Measurements from ENCODE around the gene TNK2. TPM values are rescaled to one million over a fixed set of nuclear protein-coding genes. Genes with fewer than 3 reads are reported as not detected.

Gene TNK2
- total RNA-seq, 4 donors from 2014 or later = 6.1 to 81.2 (median 24.4) TPM

GRCh38 chr3:195893044-195893395 lies 15.3 kb downstream of the TNK2 start:
- no peaks in the 10 kb centered on the region for H3K27me3 ChIP-seq
- intact Hi-C loops (cut with DNase I; ENCODE audit: low total_unique reads) = no loop called here
- no peak overlapping the region for H3K4me3 ChIP-seq
- H3K9me3 ChIP-seq = no peaks in the 10 kb centered on the region
- H3K27ac ChIP-seq = peak overlapping the region; percentile 52 to 60
- H3K36me3 ChIP-seq = no peaks in the 10 kb centered on the region
- DNase-seq = peak in 1 of 2 donors; percentile 36
- peaks cover 0 to 23% of the 10 kb centered on the region in 2 donors for H3K4me1 ChIP-seq
- TF ChIP-seq, protein P1, sequence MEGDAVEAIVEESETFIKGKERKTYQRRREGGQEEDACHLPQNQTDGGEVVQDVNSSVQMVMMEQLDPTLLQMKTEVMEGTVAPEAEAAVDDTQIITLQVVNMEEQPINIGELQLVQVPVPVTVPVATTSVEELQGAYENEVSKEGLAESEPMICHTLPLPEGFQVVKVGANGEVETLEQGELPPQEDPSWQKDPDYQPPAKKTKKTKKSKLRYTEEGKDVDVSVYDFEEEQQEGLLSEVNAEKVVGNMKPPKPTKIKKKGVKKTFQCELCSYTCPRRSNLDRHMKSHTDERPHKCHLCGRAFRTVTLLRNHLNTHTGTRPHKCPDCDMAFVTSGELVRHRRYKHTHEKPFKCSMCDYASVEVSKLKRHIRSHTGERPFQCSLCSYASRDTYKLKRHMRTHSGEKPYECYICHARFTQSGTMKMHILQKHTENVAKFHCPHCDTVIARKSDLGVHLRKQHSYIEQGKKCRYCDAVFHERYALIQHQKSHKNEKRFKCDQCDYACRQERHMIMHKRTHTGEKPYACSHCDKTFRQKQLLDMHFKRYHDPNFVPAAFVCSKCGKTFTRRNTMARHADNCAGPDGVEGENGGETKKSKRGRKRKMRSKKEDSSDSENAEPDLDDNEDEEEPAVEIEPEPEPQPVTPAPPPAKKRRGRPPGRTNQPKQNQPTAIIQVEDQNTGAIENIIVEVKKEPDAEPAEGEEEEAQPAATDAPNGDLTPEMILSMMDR (IDR thresholded peaks at IDR 0.05) = no peak
- TF ChIP-seq POLR2A (IDR thresholded peaks at IDR 0.05) = no peak

DNA sequence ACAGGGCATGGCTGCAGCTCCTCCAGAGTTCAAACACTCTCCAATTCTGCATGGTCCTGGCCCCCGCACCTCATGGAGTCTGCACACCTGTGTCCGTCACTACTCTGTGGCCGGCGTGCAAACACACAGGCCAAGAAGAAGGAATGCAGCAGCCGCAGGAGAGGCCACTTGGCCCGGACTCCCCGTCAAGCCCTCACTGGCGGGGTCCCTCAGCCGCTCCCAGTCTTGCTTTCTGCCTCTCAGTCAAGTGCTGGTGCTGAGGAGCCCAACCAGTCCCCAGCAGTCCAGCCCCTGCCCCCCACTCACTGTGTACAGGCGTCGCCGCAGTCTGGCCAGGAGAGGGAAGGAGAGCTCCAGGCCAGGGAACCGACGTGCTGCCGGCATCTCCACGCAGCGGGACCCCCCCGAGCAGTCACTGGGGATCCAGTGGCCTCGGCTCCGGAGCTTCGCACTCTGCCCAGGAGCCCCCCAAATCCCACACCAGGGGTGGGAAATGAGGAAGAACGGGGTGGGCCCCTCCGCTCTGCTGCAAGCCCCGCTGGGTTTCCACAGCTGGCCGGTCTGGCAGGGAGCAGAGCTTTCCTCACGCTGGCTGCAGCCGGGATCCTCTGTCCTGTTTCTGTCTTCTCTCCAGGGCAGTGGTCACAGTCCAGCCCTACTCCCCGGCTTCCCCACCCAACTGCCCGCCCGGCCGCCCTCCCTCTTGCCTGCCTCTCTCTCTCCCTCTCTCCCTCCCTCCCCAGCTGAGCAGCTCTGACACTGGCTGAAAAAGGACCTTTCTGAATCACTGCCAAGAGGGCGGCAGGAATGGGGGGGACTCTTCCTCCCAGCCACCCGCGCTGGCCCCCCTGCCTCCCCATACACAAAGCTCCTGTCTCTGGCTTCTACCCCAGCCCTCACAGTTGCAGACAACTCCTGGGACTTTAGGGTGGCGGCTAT lies 16.0 kb downstream of the TNK2 start:
- H3K27me3 ChIP-seq = no peaks in the 10 kb centered on the region
- H3K27ac ChIP-seq = peak overlapping the region; percentile 52 to 60
- peaks cover 0 to 23% of the 10 kb centered on the region in 2 donors for H3K4me1 ChIP-seq
- H3K36me3 ChIP-seq = no peaks in the 10 kb centered on the region
- intact Hi-C loops (cut with DNase I; ENCODE audit: low total_unique reads) = no loop called here
- DNase-seq = peak; percentile 62 to 68
- no peak overlapping the region for H3K4me3 ChIP-seq
- no peak for TF ChIP-seq POLR2A (IDR thresholded peaks at IDR 0.05)
- TF ChIP-seq, protein P1 (IDR thresholded peaks at IDR 0.05) = no peak
- H3K9me3 ChIP-seq = no peaks in the 10 kb centered on the region

- H3K4me3 ChIP-seq = no peak overlapping the region
- TF ChIP-seq, protein P1 (IDR thresholded peaks at IDR 0.05) = no peak
- TF ChIP-seq POLR2A (IDR thresholded peaks at IDR 0.05) = no peak
- no peaks in the 10 kb centered on the region for H3K36me3 ChIP-seq
- H3K9me3 ChIP-seq = no peaks in the 10 kb centered on the region
- no peak overlapping the region for H3K27ac ChIP-seq
- H3K27me3 ChIP-seq = no peaks in the 10 kb centered on the region
- intact Hi-C loops (cut with DNase I; ENCODE audit: low total_unique reads) = no loop called here
- DNase-seq = no peak
- H3K4me1 ChIP-seq = peaks cover 0 to 23% of the 10 kb centered on the region in 2 donors
These were observed 16.8 kb downstream of the TNK2 start for GRCh38 chr3:195891431-195892104.

- no peak overlapping the region for H3K27ac ChIP-seq
- DNase-seq = no peak
- intact Hi-C loops (cut with DNase I; ENCODE audit: low total_unique reads) = no loop called here
- TF ChIP-seq, protein P1 (IDR thresholded peaks at IDR 0.05) = no peak
- TF ChIP-seq POLR2A (IDR thresholded peaks at IDR 0.05) = no peak
- no peak overlapping the region for H3K4me3 ChIP-seq
- no peaks in the 10 kb centered on the region for H3K36me3 ChIP-seq
- no peaks in the 10 kb centered on the region for H3K9me3 ChIP-seq
- H3K27me3 ChIP-seq = no peaks in the 10 kb centered on the region
- H3K4me1 ChIP-seq = peaks cover 0 to 12% of the 10 kb centered on the region in 2 donors
These were observed 18.5 kb downstream of the TNK2 start for GRCh38 chr3:195889870-195890295.
